HG02970 (cell line): ENCODE results near the gene HS6ST2.

Experiments
- ATAC-seq: cut with Tn5 transposase; IDR thresholded peaks from one replicate; pipeline ENCODE4 v1.9.1; 2021; ENCODE audit warnings: mild to moderate bottlenecking, moderate library complexity, moderate number of reproducible peaks; ENCODE audit not compliant: unreplicated experiment, low FRiP score

The HS6ST2 gene

DNA sequence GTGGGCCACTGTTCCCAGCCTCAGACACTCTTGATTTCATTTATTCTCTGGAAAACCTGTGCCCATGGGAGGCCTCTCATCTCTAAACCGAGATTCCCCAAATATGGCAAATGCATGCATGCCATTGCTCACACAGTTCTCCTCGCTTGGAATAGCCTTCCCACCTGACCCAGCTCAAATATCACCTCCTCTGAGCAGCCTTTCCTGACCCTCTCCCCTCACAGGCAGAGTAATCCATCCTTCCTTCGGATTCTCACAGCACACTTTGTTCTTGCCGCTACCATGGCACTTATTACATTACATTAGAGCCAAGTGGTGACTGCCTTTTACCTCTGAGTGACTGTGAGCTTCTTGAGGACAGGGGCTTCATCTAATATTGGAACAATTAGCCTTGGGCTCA lies 209.5 kb downstream of the HS6ST2 start:
- ATAC-seq: no peak

DNA sequence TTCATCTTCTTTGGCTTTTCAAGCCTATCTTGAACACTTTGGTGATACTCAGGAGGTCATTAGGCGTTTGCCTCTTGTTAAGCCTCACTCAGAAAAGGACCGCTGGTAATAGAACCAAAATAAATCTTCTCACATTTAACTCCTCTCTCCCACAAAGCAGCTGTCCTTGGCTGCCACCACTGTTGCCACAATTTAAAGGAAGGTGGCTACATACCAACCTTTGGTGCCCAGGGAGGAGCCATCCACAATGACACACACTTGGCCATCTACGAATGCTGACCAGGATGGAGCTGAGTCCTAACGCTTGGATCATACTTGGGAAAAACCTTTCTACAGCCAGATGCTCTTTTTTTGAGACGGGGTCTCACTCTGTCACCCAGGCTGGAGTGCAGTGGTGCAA lies 210.2 kb downstream of the HS6ST2 start:
- ATAC-seq: no peak

DNA sequence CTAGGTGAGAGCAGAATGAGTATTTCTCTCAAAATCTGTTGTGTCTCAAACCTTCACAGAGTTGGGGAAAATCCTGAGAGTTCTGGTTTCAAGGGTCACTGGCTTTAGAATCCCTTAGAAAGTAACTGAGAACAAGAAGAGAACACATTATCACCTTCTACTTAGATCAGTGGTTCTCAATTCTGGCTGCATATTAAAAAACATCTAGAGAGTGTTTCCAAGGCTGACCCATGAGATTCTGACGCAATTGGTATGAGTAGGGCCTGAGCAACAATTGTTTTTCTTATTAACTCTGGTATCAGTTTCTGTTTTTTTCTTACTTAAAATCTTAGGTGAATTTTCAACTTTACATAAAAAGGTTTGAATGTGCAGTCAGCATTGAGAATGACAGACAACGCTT lies 212.8 kb downstream of the HS6ST2 start:
- ATAC-seq: no peak

DNA sequence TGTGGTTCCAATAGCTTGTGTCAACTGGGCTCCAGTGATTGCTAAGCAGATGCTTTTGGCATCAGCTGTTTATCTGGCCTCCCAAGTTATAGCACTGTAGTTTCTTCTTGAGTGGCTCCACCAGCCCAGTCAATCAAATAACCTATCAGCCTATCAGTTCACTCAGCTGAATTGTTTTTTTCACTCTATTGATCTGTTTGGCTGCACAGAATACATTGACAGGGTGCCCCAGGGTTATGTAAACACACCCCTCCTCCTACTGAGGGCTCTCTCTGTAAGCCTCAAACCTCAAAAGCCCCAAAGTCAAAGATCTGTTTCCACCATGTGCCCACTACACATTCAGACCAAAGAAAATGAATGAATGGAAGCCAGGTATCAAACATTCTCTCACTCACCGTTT lies 214.0 kb downstream of the HS6ST2 start:
- no peak for ATAC-seq

DNA sequence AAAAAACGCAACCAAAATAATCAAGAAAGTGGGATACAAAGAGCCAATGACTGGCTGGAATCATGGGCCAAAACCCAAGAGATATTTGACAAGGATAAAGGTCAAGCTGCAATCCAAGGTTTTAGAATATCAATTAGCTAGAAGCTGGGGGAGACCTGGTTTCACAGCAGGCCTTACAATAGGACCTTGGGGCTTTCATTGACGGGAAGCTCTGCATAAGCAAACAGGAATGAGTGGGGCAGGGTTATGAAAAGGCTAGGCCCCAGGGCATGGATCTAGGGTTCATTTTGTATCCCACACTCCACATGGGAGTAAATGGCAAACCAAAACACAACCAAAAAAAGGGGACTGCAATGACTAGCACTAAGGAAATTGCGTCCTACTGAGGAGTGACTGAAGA lies 215.3 kb downstream of the HS6ST2 start:
- no peak for ATAC-seq

DNA sequence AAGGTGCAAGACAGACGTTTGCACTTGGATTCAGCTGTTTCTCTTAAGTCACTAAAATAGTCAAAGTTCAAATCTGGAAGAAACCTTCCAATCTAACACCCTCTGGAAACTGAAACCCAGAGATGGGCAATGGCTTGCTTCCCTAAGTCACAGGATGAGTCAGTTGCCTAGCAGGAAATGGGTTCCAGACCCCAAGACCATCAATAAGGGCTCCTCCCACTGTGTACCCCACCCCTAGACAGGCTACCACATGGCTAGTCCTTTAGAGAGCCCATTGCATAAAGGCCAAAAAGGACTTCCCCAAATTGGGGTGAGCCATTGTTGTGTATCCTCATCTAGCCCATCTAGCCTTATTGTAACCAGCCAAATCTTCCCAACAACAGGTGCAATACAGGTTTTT lies 216.2 kb downstream of the HS6ST2 start:
- no peak for ATAC-seq

DNA sequence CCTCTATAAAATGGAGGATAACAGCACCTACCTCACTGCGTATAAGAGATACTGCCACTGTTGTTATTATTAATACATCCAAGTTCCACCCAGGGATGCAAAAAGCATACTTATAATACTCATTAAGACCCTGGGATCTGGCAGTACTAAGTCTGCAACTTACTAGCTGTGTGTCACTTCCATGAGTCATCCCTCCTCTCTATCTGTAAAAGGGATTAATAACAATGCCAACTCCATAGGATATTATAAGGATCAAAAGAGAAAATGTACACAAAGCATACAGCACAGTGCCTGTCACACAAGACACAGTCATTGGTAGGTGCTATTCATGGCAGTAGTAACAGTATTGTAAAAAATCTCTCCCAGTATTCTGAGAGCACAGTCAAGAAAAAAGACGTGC lies 216.7 kb downstream of the HS6ST2 start:
- no peak for ATAC-seq

DNA sequence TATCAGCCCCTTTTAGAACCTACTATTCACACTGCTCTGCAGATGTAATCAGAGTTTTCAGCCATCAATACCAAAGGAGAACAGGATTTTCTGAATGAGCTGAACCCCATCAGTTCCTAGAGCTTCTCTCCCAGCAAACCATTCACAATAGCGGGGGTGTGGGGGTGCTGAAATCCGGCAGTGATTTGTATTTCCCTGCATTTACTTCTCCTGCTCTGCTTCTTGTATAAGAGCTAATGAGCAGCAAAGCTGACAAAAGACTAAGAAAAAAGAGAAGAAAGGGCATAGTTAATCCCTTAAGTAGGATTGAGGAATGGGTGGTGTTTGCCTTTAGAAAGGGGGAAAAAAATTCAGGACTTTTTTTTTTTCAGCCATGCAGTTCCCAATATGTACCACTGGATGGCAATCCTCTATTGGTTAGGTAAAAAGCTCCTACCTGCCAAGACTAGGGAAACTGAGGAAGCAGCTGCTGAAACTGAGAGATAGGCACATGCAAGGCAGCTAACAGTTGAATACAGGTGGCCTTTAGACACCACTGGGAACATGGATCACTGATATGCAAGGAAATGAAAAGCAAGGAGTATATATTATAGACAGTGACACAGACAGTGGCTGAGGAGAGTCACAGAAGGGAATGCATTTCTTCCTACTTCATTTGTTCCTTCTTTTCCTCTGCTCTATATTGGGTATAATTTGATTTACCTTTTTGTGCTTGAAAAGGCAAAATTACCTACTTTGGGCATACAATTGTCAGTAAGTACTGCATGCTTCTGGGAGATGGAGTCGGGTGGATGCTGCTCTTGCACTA lies 217.9 kb downstream of the HS6ST2 start:
- no peak for ATAC-seq

DNA sequence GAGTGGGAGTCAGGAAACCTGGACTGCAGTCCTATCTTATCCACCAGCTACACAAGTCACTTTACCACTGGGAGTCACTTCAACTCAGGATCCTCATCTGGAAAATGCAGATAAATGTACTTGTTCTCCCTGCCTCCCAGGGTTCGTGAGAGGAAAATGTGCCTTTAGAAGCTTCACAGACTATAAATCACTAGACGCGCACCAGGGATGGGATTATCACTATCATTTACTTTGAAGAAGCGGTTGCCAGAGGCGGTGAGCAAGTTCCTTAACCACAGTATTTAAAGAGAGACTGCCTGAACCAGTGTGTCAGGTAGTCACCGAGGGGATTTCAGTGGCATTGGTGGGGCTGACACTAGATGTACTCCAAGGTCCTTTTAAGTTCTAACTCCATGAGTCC lies 219.5 kb downstream of the HS6ST2 start:
- ATAC-seq: no peak

DNA sequence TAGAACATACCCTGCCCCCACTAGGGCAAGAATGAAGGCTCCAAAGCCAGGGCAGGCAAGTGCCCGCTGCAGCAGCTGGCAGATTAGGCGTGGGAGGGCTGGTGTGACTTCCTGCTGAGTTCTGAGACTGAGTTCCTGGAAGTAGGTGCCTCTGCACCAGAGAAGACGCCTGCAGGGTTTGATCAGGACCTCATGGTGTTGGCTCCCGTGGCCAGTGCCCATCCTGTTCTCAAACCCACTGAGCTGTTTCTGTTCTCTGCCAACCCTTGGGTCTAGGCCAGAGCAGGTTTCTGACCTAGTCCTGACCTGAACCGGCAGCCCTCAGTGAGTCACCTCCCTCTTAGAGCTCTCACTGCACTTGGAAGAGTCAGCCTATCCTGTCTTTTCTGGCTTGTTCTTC lies 220.7 kb downstream of the HS6ST2 start:
- no peak for ATAC-seq

DNA sequence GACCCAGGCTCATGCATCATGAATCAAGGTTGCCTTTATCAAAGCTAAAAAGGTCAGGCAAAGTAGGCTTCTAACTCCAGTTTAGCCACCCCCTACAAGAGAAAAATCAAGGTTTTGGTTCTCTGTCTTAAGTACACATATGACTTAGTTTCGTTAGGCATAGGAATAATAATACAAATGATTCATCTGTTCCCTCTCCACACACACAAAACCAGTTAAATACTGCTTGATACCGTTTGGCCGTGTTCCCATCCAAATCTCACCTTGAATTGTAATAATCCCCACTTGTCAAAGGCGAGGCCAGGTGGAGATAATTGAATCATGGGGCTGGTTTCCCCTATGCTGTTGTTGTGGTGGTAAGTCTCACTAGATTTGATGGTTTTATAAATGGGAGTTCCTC lies 226.2 kb downstream of the HS6ST2 start:
- no peak for ATAC-seq

DNA sequence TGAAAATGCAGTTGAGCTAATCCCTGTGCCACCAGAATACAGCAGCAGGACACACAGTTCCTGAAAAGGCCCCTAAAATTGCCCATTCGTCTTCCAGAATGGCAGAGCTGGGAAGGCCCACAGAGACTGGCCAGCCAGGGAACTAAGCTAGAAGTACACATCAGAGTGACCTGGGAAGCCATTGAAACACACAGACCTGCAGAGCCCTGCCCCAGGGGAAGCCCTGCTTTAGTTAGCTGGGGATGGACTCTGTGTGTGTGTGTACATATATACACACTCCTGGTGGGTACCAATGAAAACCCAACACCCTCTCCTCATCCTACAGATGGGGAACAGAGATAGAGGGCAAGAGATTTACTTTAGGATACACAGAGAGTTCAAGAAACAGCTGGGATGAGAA lies 227.7 kb downstream of the HS6ST2 start:
- no peak for ATAC-seq

DNA sequence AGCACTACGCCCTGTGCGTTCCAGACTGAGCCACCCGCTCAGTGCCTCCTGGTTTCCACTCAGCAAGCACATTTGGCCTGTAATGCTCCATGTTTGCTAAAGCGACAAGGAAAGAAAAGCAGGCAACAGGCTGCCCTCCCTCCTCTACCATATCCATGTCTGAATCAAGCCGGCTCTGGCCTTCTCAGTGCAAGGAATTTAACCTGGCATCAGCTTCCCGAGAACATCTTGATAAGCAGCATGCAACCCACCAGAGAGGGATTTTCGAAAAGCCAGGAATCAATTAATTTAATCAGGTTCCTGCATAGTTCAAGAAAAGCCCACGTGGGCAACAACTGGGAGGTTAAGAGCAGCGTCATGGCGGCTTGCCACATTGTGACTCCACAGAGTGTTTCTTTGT lies 228.2 kb downstream of the HS6ST2 start:
- no peak for ATAC-seq

DNA sequence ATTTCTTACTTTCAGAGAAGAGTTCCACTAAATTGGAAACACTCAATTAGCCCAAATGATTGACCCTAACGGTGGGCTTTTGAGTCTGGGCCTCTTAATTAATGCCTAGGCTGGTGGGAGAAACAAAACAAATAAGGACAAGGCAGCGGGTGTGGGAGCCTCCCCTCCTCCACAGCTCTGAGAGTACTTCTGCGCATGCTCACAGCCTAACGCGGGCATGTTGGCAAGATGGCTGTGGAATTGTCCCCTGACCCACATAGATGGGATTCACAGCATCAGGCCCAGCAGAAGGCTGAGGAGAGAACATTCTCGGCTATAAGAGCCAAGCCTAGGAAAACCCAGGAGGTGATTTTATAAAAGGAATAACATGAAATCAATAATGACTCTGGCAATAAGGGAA lies 230.1 kb downstream of the HS6ST2 start:
- no peak for ATAC-seq

DNA sequence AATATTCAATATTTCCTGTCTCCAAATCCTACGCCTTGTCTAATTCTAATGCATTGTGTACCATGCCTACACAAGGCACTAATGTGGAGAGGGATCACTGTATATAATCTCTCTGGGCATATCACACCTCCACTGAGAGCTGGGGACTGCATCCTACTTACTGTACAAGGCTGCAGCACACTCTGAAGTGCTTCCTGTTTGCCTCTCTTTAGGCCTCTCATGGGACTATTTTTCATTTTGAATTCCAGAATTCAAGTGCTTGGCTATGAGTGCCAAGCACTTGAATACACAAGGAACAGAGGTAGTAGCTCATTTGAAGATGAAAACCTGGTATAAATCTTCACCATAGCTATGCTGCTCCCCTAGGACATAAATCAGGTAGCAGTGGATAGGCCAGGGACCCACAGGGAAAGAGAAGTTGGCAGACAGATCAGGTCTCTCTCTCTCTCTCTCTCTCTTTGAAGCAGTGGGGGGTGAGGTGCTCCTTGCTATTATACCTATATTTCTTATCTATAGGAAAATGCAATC lies 239.9 kb downstream of the HS6ST2 start:
- ATAC-seq: no peak

DNA sequence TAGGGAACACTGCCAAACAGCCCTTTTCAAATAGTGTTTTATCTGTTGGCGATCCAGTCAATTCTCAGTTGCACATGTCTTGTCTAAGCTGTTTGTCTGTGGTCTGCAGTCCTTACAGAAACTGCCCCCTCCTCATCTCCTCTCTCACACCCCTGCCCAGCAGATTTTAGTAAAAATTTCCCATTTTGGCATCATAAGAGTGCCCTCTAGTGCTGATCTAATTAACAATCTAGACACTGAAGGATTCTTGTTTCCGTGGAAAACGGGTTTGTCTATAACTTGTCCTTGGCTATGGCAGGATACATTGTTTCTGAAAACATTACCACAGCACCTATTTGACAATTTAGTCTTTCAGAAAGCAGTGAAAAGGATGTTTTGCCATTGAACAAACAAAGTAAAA lies 242.4 kb downstream of the HS6ST2 start:
- ATAC-seq: no peak

DNA sequence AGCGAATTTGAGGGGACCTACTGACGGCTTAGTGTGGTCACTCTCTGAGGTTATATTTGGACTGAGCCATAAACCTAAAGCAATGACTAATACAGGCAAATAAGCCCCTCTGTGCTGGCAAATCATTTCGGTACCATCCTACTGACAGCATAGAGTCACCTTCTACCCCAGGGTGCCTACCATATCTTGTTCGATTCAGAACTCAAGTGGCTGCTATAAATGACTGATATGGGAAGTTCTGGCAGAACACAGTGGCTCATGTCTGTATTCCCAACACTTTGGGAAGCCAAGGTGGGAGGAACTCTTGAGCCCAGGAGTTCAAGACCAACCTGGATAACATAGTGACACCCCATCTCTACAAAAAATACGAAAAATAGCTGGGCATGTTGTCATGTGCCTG lies 243.5 kb downstream of the HS6ST2 start:
- ATAC-seq: no peak

DNA sequence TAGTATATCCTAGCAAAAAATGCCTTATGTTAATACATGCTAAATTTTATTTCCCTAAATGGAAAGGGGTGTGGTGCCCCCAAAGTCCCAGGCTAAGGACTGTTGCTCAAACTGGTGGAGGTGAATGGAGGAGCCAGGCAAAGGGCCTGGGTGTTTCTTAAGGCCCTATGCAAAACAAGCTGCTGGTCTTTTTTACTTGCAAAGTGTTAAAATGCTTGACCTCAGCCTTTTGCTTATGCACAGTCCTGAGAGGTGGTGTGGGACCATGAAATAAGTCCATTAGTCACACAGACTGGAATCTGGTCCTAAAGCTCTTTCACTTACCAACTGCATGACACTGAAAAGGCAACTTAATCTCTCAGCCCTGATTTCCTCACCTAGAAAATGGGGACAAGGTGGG lies 246.1 kb downstream of the HS6ST2 start:
- ATAC-seq: no peak

DNA sequence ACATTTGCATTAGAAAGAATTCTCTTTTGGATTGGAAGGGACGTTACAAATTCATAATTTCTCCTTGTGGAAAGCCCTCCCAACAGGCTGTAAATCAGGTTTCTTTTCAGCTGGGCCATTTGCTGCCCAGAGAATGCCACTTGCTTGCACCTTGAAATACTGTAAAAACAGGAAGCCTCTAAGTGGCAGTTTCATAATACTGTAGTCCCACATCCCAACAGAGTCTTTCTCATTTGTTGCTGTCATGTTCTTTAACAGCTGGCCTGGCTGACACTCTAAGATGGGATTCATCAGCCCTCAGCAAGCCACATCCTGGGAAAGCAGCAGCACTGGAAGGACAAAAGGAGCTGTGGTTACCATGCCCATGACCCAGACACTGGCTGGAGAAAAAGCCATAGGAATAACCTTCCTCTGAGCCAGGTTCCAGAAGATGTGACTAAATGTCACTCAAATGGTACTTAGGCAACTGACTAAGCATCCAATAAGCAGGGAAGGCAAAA lies 247.7 kb downstream of the HS6ST2 start:
- no peak for ATAC-seq

DNA sequence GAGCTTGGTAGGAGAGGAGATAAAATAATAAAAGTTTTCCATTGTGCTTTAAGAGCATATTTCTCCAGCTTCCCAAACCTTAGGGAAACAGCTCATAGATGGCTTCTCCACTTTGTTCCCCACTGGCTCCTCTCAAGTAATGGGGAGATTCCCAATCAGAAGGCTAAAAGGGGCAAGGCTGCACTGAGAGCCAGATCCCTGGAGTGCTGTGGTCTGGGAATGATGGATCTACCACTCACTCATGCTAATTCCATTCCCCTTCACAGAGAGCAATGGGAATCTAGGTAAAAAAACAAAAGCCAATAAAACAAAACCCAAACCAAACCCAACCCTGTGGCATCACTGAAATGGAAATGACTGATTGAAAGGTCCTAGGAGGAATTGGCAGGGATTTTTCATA lies 249.9 kb downstream of the HS6ST2 start:
- no peak for ATAC-seq

DNA sequence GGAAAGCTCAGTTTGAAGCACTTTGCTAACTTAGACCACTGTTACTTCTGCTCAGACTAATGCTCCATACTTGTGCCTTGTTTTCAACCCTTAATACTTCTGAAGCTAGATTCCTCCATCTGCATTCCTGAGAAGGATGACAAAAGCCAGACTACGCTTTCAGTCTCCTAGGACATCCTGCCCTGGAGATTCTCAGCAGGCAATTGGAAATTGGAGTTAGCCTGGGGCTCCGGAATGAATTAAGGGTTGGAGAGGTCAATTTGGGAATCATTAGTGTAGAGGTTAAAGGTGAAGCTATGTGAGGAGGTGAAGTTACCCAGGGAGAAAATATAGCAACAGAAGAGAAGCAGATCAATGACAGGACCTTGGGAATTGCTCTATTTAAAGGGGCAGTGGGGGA lies 253.7 kb downstream of the HS6ST2 start:
- ATAC-seq: no peak

DNA sequence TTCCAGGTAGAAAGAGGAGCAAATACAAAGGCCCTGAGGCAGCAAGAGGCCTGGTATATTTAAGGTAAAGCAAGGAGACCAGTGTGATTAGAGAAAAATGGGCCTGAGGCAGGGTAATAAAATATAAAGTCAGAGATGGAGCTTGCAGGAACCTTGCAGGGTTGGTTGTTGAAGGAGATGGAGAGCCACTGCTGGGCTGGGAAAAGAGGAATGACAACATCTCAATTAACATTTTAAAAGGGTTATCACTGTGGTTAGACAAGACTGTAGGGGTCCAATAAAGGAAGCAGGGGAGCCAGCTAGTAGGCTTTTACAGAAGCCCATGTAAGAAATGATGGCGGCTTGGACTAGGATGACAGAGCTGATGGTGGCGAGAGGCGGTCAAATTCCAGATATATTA lies 264.0 kb downstream of the HS6ST2 start:
- no peak for ATAC-seq
